ENCODE data around the gene UTS2R.
"Not testable (repeated sequence)": the region's sequence is repeated elsewhere in the genome, so short reads cannot be mapped to it uniquely, and the experiment has no call there.

UTS2R gene

DNA sequence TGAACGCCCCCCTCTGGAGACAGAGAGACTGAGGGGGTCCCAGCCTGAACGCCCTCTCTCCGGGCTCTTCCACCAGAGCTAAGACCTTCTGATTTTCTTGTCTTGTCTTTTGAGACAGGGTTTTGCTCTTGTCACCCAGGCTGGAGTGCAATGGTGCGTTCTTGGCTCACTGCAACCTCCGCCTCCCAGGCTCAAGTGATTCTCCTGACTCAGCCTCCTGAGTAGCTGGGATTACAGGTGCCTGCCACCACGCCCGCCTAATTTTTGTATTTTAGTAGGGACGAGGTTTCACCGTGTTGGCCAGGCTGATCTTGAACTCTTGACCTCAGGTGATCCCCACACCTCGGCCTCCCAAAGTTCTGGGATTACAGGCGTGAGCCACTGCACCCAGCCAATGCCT, 23.6 kb upstream of the UTS2R start:
- H3K36me3 ChIP-seq (ENCODE audit: control insufficient read depth in 2 of 2, insufficient read depth in 2 of 2, low read length in 2 of 2); H3K9ac ChIP-seq (ENCODE audit: low read depth in 1 of 2, low read length in 2 of 2); H3K9me3 ChIP-seq (ENCODE audit: control insufficient read depth in 2 of 2, low read length in 2 of 2); H3K27me3 ChIP-seq (ENCODE audit: control insufficient read depth in 2 of 2, insufficient read depth in 2 of 2, low read length in 2 of 2); H3K4me3 ChIP-seq (ENCODE audit: low read length in 2 of 2); H3K27ac ChIP-seq (ENCODE audit: low read depth in 2 of 2, low read length in 2 of 2): not testable (repeated sequence)
- H3K4me1 ChIP-seq (ENCODE audit: control insufficient read depth in 2 of 2, insufficient read depth in 2 of 2, low read length in 2 of 2), result peaks cover 6 to 17% of the 10 kb centered on the region in 2 donors

DNA sequence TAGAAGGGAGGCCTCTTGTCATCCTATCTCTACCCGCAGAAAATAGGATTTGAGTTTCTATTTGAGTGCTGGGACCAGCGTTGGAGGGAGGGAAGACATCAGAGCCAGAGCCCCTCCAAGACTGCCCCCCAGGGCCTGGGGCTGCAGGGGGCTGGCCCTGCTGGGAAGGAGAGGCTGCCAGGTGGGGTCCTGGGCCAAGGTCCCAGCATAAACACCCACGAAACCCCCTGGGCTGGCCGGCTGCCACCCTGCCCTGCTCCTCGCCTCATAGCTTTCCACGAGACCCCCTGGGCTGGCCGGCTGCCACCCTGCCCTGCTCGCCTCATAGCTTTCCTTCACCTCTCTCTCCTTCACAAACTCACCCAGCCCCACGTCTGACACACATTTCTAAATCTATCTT, 23.1 kb upstream of the UTS2R start:
- Histone ChIP-seq H3K27me3 (ENCODE audit: control insufficient read depth in 2 of 2, insufficient read depth in 2 of 2, low read length in 2 of 2) (no peaks in the 10 kb centered on the region), H3K4me1 (ENCODE audit: control insufficient read depth in 2 of 2, insufficient read depth in 2 of 2, low read length in 2 of 2) (peaks cover 6 to 17% of the 10 kb centered on the region in 2 donors), H3K9me3 (ENCODE audit: control insufficient read depth in 2 of 2, low read length in 2 of 2) (no peaks in the 10 kb centered on the region), H3K36me3 (ENCODE audit: control insufficient read depth in 2 of 2, insufficient read depth in 2 of 2, low read length in 2 of 2) (no peaks in the 10 kb centered on the region), H3K4me3 (ENCODE audit: low read length in 2 of 2) (no peak overlapping the region), H3K9ac (ENCODE audit: low read depth in 1 of 2, low read length in 2 of 2) (no peak overlapping the region), H3K27ac (ENCODE audit: low read depth in 2 of 2, low read length in 2 of 2) (no peak overlapping the region)

DNA sequence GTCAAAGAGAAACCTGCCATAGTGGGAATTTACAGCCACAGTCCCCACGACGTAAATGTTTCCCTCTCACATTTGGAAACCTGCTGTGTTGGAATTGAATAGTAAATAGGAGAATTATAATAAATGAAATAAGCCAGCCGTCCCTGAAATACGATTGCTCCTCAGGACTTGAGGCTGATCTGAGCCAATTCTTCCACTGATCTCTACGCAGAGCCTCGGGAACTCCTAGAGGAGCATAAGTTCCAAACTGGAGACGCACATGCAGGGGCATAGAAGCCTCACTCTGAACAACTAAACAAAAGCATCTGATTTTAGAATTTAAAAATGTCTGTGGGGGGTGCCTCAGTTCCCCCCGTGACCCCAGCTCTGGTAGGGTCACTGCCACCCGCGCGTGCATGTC, 22.7 kb upstream of the UTS2R start:
- Histone ChIP-seq H3K4me3 (ENCODE audit: low read length in 2 of 2) (no peak overlapping the region), H3K27me3 (ENCODE audit: control insufficient read depth in 2 of 2, insufficient read depth in 2 of 2, low read length in 2 of 2) (no peaks in the 10 kb centered on the region), H3K4me1 (ENCODE audit: control insufficient read depth in 2 of 2, insufficient read depth in 2 of 2, low read length in 2 of 2) (peaks cover 6 to 17% of the 10 kb centered on the region in 2 donors), H3K9me3 (ENCODE audit: control insufficient read depth in 2 of 2, low read length in 2 of 2) (no peaks in the 10 kb centered on the region), H3K36me3 (ENCODE audit: control insufficient read depth in 2 of 2, insufficient read depth in 2 of 2, low read length in 2 of 2) (no peaks in the 10 kb centered on the region), H3K27ac (ENCODE audit: low read depth in 2 of 2, low read length in 2 of 2) (no peak overlapping the region), H3K9ac (ENCODE audit: low read depth in 1 of 2, low read length in 2 of 2) (no peak overlapping the region)

DNA sequence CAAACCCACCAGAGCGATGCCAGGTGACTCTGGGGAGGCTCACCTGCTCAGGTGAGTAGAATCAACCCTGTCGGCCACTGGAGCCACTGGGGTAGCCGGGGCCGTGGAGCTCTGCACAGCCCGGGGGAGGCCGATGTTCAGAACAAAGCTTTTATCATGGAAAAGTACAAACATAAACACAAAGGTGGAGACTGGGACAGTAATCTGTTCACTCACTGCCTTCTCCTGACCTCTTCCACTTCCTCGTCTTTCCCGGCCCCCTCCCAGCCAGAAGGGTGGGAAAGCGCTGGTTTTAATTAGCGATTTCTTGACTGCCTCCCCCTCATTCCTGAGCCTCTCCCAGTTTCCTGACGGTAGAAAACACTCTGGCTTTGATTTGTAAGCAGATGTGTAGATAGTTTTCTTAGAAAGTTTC, 22.3 kb upstream of the UTS2R start:
- H3K27me3 ChIP-seq (ENCODE audit: control insufficient read depth in 2 of 2, insufficient read depth in 2 of 2, low read length in 2 of 2), result no peaks in the 10 kb centered on the region
- H3K27ac ChIP-seq (ENCODE audit: low read depth in 2 of 2, low read length in 2 of 2), result no peak overlapping the region
- no peak overlapping the region for H3K4me3 ChIP-seq (ENCODE audit: low read length in 2 of 2)
- no peak overlapping the region for H3K9ac ChIP-seq (ENCODE audit: low read depth in 1 of 2, low read length in 2 of 2)
- H3K4me1 ChIP-seq (ENCODE audit: control insufficient read depth in 2 of 2, insufficient read depth in 2 of 2, low read length in 2 of 2), result peaks cover 6 to 16% of the 10 kb centered on the region in 2 donors
- H3K36me3 ChIP-seq (ENCODE audit: control insufficient read depth in 2 of 2, insufficient read depth in 2 of 2, low read length in 2 of 2), result no peaks in the 10 kb centered on the region
- H3K9me3 ChIP-seq (ENCODE audit: control insufficient read depth in 2 of 2, low read length in 2 of 2), result no peaks in the 10 kb centered on the region

DNA sequence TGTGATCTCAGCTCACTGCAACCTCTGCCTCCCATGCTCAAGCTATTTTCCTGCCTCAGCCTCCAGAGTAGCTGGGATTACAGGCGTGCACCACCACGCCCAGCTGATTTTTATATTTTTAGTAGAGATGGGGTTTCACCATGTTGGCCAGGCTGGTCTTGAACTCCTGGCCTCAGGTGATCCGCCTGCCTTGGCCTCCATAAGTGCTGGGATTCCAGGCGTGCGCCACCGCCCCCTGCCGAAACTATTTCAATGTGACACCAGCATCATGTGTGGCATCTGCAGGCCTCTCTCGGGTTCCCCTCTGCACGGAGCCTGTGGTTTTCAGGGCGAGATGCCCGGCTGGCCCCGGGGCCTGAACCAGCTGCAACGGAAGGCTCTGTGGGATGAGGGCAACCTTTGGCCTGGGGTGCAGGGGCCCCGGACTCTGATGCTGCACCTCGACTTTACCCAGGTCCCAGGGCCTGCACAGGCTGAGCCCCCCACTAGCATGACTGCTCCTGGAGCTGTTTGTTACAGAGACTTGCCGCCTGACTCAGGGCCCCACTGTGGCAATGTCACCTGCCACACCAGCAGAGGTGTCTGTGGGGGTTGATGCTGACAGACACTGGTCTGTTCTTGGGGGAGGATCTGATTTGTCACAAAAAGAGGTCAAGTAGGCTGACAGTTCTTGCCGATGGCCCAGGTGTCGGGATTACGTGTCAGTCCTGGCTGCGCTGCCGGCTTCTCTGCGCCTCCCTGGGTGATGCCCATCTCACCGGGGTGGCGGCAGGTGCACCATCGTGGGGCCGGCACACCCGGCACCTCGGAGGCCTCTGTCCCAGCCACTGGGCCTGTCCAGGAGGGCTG, 21.2 kb upstream of the UTS2R start:
- Histone ChIP-seq H3K9me3 (ENCODE audit: control insufficient read depth in 2 of 2, low read length in 2 of 2) (no peaks in the 10 kb centered on the region), H3K36me3 (ENCODE audit: control insufficient read depth in 2 of 2, insufficient read depth in 2 of 2, low read length in 2 of 2) (no peaks in the 10 kb centered on the region), H3K27ac (ENCODE audit: low read depth in 2 of 2, low read length in 2 of 2) (peak overlapping the region in 1 of 2 donors; percentile 61), H3K4me1 (ENCODE audit: control insufficient read depth in 2 of 2, insufficient read depth in 2 of 2, low read length in 2 of 2) (peaks cover 6 to 13% of the 10 kb centered on the region in 2 donors), H3K4me3 (ENCODE audit: low read length in 2 of 2) (no peak overlapping the region), H3K9ac (ENCODE audit: low read depth in 1 of 2, low read length in 2 of 2) (no peak overlapping the region), H3K27me3 (ENCODE audit: control insufficient read depth in 2 of 2, insufficient read depth in 2 of 2, low read length in 2 of 2) (no peaks in the 10 kb centered on the region)

DNA sequence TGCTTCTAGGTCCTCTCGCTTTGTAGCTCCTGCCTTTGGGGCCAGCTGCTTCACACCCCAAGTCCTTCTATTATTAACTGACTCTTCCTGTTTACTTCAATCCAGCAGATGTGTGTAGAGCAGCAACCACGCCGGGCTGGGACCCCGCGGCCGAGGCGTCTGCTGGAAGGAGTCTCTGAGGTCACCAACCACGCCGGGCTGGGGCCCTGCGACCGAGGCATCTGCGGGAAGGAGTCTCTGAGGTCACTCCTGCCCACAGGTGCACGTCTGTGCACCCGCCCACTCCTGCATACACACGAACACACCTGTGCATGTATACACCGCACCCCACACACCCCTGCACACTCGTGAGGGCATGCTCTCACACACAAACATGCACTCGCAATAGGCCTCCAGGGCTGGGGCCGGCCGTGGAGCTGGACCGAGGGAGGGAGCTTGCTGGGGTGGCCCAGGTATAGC, 20.3 kb upstream of the UTS2R start:
- Histone ChIP-seq H3K9ac (ENCODE audit: low read depth in 1 of 2, low read length in 2 of 2) (no peak overlapping the region), H3K27me3 (ENCODE audit: control insufficient read depth in 2 of 2, insufficient read depth in 2 of 2, low read length in 2 of 2) (peaks cover 0 to under 1% of the 10 kb centered on the region in 2 donors), H3K36me3 (ENCODE audit: control insufficient read depth in 2 of 2, insufficient read depth in 2 of 2, low read length in 2 of 2) (no peaks in the 10 kb centered on the region), H3K4me3 (ENCODE audit: low read length in 2 of 2) (no peak overlapping the region), H3K4me1 (ENCODE audit: control insufficient read depth in 2 of 2, insufficient read depth in 2 of 2, low read length in 2 of 2) (peaks cover 6 to 12% of the 10 kb centered on the region in 2 donors), H3K27ac (ENCODE audit: low read depth in 2 of 2, low read length in 2 of 2) (peak overlapping the region in 1 of 2 donors; percentile 38), H3K9me3 (ENCODE audit: control insufficient read depth in 2 of 2, low read length in 2 of 2) (no peaks in the 10 kb centered on the region)

DNA sequence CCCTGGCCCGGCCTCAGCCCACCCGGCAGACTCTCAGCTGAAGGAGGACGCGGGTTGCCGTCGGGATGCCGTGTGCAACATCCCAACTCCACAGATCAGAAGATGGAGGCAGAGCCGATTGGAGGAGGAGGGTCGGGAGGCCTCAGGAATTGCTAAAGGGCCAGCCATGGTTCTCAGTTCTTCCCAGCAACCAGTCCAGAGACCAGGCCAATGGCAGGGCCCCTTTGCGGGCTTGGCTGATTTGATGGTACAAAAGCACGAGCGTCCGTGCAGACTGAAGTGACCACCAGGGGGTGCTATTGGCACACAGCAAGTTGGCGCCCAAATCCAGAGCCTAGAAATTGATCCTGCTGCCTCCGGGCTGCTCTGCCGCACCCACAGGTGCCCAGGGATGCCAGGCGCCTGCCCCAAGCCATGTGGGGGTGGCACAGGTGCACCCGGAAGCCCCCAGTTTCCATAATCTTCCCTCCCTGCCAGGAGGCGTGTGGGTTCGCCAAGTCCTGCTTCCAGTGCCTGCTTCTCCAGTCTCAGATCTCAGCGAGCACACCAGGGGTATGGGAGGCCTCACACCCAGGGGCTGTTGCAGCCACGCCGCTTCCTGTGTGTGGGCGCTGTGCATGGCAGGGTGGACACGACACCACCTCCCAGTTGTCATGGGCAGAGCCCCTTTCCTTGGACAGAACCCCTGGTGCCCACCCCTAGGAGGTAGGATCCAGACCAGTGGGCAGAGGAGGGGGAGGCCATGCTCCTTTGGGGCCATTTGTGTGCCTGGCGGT, 19.7 kb upstream of the UTS2R start:
- Histone ChIP-seq H3K36me3 (ENCODE audit: control insufficient read depth in 2 of 2, insufficient read depth in 2 of 2, low read length in 2 of 2) (no peaks in the 10 kb centered on the region), H3K27ac (ENCODE audit: low read depth in 2 of 2, low read length in 2 of 2) (peak overlapping the region in 1 of 2 donors; percentile 38), H3K27me3 (ENCODE audit: control insufficient read depth in 2 of 2, insufficient read depth in 2 of 2, low read length in 2 of 2) (peaks cover 0 to 4% of the 10 kb centered on the region in 2 donors), H3K4me3 (ENCODE audit: low read length in 2 of 2) (no peak overlapping the region), H3K9ac (ENCODE audit: low read depth in 1 of 2, low read length in 2 of 2) (no peak overlapping the region), H3K9me3 (ENCODE audit: control insufficient read depth in 2 of 2, low read length in 2 of 2) (no peaks in the 10 kb centered on the region), H3K4me1 (ENCODE audit: control insufficient read depth in 2 of 2, insufficient read depth in 2 of 2, low read length in 2 of 2) (peaks cover under 1 to 6% of the 10 kb centered on the region in 2 donors)

DNA sequence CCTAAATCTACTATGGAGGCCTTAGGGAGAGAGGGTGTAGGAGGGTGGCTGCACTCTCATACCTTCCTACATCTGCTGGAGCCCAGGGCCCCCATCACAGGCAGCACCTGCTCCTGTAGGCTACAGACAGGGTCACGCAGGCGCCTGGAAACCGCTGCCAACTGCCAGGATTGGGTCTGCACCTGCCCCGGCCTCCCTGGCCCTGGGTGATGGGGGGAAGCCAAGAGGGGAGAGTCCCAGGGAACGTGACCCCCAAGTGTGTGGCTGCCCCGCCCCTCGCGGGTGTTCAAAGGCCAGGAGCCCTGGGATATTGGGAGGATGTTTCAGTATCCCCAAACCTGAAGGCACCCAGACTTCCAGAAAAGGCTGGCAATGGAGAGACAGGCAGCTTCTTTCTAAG, 18.1 kb upstream of the UTS2R start:
- Histone ChIP-seq H3K27ac (ENCODE audit: low read depth in 2 of 2, low read length in 2 of 2) (no peak overlapping the region), H3K9ac (ENCODE audit: low read depth in 1 of 2, low read length in 2 of 2) (no peak overlapping the region), H3K9me3 (ENCODE audit: control insufficient read depth in 2 of 2, low read length in 2 of 2) (no peaks in the 10 kb centered on the region), H3K4me1 (ENCODE audit: control insufficient read depth in 2 of 2, insufficient read depth in 2 of 2, low read length in 2 of 2) (peaks cover 0 to 6% of the 10 kb centered on the region in 2 donors), H3K4me3 (ENCODE audit: low read length in 2 of 2) (no peak overlapping the region), H3K36me3 (ENCODE audit: control insufficient read depth in 2 of 2, insufficient read depth in 2 of 2, low read length in 2 of 2) (no peaks in the 10 kb centered on the region), H3K27me3 (ENCODE audit: control insufficient read depth in 2 of 2, insufficient read depth in 2 of 2, low read length in 2 of 2) (peaks cover 0 to 4% of the 10 kb centered on the region in 2 donors)

DNA sequence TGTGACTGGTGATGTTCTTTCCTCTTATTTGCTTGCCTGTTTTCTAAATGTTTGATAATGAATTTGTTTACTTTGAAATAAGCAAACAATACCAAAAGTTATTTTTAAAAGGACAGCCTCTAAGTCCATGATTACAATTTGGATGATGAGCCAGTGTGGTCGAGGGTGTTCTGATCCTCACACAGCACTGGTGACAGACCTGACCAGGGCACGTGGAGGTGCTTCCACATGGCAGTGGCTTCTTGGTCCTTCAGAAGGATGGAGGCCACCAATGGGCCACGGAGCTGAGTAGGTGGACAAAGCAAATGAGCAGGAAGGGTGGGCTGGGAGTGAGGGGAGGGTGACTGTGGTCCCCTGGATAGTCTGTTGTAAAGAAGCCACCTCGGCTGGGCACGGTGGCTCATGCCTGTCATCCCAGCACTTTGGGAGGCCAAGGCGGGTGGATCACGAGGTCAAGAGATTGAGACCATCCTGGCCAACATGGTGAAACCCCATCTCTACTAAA, 16.7 kb upstream of the UTS2R start:
- Histone ChIP-seq H3K27ac (ENCODE audit: low read depth in 2 of 2, low read length in 2 of 2) (no peak overlapping the region), H3K4me1 (ENCODE audit: control insufficient read depth in 2 of 2, insufficient read depth in 2 of 2, low read length in 2 of 2) (peaks cover 0 to 4% of the 10 kb centered on the region in 2 donors), H3K9me3 (ENCODE audit: control insufficient read depth in 2 of 2, low read length in 2 of 2) (no peaks in the 10 kb centered on the region), H3K4me3 (ENCODE audit: low read length in 2 of 2) (no peak overlapping the region), H3K9ac (ENCODE audit: low read depth in 1 of 2, low read length in 2 of 2) (no peak overlapping the region), H3K27me3 (ENCODE audit: control insufficient read depth in 2 of 2, insufficient read depth in 2 of 2, low read length in 2 of 2) (peaks cover 0 to 4% of the 10 kb centered on the region in 2 donors), H3K36me3 (ENCODE audit: control insufficient read depth in 2 of 2, insufficient read depth in 2 of 2, low read length in 2 of 2) (no peaks in the 10 kb centered on the region)
